HG03439 (cell line): ENCODE results near the gene ESPL1.

ENCODE experiments used
- ATAC-seq: cut with Tn5 transposase; IDR thresholded peaks from one replicate; pipeline ENCODE4 v1.9.1; 2021; ENCODE audit warnings: mild to moderate bottlenecking, moderate library complexity; ENCODE audit not compliant: unreplicated experiment

Gene ESPL1

DNA sequence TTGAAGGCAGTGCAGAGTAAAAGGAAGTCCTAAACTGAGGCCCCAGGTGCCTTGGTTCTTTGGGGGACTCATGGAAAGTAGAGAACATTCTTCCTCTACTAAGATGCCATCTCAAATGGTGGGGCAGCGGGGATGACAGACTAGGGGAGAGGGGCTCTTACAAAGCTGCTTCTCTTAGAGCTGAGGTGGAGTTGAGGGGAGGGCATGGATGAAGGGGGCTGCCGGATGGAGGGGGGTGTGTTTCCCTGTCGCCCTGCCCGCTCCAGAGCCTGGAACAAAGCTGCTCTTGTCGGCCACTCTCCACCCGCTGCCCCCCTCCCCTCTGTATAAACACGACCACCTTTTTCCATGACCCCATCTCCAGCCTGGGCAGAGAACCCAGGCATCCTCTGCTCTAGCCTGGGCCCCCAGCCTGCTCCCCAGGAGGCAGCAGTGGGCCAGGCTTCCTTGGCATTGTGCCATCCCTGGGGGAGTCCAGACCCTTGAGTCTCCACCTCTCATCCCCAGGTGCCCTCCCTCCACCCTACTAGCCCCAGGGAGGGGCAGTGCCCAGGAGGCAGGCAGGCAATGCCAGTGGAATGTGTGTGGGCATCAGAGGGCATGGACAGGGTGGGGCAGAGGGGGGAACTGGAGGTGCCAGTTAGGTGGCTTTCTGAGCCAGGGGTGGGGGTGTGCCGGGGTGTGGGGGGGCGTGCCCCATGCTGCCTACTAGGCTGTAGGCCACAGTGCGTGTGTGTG is 37.8 kb upstream of the ESPL1 start:
- no peak for ATAC-seq

DNA sequence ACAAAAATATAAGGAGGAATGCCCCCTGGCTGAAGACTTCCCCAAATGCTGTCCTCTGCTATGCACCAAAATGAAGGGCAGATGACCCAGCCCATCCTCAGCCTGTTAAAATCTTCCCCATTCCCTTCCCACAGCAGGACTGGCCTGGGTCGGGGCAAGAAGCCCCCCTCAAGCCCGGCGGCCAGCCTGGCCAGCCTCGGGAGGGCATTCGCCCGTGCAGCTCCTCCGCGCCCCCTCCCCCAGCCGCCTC is 36.5 kb upstream of the ESPL1 start:
- ATAC-seq = no peak

DNA sequence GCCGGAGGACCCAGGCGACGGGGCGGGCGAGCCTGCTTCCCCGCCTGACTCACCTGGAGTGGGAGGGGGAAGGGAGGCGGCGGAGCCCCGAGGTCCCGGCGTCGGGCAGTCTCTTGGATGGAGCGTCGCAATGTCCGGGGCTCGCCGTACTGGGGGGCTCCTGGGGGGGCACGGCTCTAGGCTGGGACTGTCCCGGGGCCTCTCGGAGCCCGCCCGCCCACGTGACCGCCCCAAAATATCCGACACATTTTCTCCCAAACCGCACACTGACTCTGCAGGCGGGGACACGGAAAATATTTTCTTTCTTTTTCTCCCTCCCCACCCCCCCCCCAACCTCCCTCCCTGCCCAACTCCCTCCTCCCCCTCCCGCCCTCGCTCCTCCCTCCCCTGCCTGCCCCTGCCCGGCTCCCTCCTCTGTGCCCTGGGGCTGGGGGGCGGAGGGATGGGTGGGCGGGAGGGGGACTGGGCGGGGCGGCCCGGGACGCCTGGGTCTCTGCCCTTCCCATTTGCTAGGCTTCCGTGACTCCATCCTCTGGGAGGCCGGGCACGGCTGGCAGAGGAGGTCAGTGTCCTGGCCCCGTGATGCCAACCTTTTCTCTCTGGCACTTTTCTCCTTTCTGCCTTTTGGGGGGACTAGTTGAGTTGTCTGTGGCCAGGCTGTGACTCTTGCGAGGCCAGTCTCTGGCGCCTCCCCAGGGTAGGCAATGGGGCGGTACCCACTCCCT is 36.0 kb upstream of the ESPL1 start, which contains the start of gene RARG:
Gene RARG, minus strand, starts transcription at position 289 of the 725 bp plus-strand sequence. CDS start 4,664 bp downstream, outside the sequence.
- no peak for ATAC-seq

DNA sequence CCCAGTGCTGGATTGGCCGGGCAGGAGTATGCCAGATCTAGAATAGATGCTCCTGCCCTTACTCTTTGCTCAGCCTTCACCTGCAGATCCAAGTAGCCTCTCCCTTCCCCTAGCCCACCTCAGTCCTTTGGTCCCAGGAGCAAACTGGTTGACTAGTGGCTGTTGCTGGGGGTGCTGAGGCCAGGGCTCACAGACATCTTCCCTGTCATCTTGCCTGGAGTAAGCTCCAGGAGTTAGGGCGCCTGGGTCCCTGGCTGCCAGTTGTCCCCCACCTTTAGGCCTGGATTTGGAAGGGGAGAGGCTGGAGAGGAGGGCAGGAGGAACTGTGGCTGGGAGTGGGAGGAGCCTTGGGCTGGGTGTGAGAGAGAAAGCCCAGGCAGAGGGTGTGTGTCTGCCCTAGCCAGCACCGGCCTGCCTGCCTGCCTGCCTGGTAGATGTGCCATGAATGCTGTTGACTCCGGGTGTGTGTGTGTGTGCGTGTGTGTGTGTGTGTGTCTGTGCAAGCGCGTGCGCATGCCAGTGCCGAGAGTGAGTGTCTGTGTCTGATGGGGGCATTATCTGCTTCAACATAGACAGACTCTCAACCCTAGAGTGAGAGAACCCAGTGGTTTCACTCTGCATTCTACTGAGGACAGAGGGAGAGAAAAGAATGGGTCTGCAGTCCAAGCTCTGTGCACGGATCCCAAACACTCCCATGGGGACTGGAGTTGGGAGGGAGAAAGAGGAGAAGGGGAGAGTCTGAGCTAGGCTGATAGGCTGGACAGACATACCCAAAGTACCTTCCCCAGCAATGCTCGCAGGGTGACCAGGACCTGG is 35.2 kb upstream of the ESPL1 start:
- ATAC-seq = no peak

DNA sequence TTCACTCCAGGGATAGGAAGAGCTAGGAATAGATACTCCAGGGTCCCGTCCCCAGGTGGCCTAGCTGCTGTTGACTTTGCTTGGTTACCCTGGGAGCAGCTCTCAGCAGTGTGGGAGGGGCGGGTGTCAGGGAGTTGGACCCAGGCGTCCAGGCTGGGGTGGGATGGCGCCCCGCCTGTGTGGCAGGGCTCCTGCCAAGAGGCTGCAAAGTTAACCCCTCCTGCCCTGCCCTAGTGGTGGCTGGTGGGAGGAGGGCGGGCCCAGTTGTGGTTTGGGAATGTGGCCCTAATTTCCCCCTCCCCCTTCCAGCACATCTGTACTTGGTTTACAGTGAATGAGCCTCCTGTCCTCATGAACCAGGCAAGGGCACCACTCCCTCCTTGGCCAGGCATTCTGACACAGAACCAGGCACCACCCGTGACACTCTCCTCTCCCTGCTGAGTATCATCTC is 34.4 kb upstream of the ESPL1 start:
- ATAC-seq = no peak

DNA sequence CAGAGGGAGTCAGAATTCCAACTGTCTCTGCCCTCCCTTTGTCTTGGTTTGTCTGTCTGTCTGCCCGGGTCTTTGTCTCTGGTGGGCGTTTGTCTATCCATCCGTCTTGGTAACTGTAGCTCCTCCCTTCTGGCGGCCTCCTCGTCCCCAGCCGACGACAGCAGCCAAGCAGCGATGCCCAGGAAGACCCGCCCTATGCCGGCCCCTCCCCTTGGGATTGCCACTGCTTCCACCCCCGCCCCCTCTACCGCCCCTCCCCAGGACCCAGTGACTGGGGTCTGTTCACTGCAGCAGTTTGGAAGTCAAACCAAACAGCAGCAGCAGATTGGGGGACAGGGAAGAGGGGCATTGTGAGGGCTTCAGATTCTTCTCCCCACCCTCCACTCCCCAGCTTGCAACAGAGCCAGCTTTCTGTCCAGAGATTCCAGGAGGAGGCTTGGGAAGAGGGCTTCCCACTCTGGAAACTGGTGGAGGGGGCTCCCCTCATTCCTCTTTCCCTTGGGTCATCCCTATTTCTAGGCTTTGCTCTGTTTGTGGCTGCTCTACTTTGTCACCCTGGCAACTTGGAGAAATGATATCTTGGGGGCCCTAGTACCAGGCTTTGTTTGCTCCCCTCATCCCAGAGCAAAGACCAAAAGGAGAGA is 33.7 kb upstream of the ESPL1 start:
- no peak for ATAC-seq

DNA sequence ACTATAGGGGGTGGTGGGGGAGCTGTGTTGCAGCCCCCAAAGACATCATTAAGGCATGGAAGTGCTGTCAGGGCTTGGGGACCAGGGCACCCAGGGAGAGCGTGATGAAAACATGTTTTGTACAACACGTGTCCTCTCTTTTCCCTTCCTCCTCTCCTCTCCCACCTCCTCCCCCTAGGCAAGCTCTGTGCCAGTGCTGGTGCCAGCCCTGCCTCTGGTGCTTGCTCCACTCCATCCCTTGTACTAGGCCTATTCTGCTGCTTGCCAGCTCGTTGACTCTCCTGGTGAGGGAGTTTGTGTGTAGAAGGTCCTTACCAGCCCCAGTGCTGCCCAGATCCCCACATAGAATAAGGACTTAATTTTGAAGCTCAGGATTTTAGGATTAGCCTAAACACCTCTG is 32.9 kb upstream of the ESPL1 start:
- no peak for ATAC-seq

DNA sequence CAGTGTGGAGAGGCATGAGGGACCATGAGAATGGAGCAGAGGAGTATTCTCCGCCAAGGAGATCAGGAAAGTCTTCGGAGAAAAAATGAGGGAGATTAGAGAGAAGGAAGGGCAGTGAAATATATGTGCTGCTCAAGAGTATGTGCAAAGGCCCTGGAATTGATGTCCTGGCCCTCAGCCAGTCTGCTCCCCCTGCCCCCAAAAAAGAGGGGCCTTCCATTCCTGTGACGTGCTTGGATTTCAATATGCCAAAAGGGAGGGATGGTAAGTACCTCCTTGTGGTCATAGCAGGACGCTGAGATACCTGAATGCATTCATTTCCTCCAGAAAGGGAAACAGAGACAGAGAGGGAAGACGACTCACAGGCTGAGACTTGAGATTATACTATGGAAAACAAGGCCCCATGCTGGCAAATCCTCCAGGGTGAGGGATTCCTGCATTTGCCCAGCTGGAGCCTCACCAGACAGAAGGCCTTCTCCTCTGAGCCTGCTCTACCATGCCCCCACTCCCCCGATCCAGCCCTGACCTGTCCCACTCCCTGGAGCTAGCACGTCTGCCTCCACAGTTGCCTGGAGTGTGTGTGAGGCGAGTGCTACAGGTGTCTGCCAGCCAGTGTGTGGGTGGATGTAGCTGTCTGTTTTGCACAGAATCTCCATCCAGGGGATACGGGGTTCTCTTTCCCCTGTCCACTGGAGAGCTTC is 32.2 kb upstream of the ESPL1 start:
- ATAC-seq = no peak

DNA sequence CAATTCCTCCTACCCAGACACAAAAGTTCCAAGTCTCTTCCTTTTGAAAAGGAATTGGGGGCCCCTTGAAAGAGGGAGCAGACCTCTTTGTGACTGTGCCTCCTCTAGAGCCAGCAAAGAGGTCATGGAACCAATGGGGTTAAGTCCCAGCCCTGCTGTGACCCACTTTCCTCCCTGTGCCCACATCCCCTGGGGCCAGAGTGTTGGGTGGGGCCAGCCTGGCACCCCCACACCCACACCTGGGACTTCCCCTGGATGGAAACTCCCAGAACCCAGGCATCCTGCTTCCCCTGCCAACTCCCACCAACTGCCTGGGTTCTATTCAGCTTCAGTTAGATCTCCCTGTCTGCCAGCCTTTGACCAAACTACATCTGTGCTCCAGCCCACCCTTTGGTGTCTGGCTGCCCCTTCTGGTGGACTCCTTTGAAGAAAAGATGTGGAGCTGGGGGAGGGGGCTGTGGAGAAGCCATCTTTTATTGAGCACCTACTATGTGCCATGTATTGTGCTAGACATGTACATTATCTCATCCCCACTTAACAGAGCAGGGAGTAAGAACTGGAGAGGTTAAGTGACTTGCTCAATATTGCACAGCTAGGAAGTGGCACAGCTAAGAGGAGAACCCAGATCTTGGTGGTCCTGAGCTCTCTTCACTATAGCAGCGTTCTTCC is 31.5 kb upstream of the ESPL1 start:
- ATAC-seq = no peak

DNA sequence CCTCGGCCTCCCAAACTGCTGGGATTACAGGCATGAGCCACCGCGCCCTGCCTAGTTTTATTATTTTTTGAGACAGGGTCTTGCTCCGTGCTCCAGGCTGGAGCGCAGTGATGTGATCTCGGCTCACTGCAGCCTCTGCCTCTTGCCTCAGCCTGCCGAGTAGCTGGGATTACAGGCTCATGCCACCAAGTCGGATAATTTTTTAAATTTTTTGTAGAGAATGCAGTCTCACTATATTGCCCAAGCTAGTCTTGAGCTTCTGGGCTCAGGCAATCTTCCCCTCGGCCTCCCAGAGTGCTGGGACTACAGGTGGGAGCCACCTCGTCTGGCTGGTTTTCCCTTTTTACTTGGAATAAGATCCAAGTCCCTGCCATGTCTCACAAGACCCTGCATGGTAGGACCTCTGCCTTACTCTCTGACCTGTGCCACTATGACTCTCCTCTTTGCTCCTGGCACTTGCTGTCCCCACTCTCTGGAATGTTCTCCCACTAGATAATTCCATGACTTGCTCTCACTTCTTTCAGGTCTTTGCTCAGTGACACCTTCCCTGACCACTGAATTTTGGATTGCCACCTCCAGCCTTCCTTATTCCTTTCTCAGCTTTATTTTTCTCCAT is 28.3 kb upstream of the ESPL1 start:
- ATAC-seq = no peak

DNA sequence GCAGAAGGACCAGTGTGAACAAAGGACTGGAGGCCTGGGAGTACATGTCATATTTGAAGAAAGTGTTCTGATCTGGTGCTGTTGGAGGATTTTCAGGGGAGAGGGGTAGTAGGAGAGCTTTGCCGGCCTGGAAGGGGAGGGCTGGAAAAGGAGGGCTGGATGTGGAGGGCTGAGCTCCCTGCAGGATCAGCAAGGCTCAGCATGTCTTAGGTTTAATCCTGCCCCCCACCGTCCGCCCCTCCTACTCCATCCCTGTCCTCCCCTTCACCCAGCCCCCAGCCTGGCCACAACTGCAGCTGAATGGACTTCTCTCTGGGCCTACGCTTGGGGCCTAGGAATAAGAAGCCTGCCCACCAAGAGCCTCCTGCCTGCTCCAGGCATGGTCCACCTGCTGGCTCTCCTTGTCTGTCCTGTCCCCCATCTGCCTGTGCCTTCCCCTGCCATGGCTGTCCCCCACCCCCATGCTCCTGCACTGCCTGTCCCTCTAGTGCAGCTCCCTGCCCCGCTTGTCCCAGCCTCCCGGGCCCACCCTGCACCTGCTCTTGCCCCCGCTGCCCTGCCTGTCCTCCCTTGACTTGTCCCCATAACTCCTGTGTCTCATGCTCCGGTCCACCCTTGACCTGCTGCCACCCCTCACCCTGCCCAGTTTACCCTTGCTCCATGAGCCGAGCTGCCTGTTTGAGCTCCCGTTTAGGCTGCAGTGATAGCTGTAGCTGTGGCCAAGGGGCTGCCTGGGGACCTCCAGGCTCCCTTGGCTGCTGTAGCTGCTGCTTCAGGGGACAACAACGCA is 26.3 kb upstream of the ESPL1 start:
- no peak for ATAC-seq

DNA sequence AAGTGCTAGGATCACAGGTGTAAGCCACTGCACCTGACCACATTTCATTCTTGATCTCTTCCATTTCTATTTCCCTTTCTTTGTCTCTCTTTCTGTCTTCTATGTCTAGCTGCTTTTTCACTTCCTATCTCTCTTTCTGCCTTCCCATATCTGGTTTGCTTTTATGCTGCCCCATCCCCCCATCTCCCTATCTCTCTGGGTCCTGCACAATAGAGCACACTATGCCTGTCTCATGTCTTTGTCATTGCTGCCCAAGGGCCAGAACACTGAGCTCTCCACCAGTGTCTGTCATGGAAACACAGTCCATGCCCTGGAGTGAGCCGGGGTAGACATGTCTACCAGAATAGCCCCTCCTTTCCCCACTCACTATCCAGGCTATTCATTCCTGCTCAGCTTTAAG is 23.8 kb upstream of the ESPL1 start:
- ATAC-seq = no peak

DNA sequence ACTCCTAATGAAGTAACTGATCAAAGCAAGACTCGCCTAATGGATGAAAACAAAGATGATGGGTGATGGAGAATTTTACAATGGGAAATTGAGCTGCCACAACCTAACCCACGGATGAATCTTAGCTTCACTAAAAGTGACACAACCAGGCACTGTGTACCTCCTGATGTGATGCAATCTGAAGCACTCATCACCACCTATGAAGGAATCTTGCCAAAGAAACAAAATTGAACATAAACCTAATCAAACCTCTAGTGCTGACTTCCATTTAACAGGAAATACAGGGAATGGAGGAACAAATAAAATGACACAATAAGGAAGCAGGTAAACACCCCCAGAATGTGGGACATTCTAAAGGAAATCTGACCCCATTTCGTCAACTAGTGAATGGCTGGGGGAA is 22.8 kb upstream of the ESPL1 start:
- no peak for ATAC-seq

DNA sequence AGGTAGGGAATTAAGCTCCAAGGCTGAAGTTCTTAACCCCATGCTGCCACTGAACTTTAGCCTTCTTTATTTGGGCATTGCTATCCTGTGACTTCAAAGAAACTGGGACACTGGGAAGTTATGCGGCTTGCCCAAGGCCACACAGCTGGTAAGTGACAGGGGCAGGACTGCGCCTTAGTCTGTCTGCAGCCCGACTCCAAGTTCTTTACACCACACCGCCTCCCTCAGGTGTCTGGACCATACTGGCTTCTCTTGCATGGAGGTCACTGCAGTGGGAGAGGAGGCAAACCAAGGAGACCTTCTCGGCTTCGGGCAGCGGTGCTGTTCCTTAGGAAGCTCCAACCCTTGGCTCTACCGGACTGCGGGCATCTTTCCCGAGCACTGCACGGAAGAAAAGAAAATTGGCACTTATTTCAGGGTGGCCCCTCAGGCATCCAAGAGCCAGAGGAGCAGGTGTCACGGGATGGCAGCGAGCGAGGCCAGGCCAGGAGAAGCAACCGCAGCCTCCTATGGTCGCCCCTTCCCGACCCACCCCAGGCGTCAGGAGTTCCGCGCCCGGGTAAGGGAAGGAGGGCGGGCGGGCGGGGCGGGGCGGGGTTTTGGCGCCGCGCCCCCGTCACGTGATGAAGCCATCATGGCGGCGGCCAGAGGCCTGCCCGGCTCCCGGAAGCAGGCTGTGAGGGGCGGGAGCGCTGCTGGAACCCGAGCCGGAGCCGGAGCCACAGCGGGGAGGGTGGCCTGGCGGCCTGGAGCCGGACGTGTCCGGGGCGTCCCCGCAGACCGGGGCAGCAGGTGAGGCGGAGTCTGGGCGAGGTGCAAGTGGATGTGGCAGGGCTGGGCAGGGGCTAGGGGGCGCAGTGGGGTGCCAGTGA is 16.4 kb upstream of the ESPL1 start:
- peak; percentile 77 for ATAC-seq

DNA sequence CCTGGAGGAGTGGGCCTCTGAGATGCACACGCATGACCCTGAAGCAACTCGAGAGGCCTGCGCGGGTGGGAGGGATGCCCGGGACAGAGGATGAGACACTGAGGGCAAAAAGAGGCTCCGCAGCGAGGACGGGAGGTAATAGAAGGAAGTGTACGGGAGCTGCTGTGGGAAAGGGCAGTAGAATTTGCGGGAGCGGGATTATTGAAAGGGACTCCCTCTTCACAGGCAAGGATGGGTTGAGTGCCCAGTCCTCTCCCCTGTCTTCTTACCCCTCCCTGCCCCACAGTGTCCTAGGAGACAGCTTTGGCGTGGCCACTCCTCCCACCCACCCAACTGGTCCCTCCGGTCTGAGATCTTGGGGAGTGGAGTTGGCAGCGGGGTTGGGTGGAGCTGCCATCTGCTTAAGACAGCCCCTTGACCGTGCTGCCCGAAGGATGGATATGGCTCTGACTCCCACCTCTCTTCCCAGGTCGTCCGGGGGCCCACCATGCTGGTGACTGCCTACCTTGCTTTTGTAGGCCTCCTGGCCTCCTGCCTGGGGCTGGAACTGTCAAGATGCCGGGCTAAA is 15.7 kb upstream of the ESPL1 start:
- no peak for ATAC-seq

DNA sequence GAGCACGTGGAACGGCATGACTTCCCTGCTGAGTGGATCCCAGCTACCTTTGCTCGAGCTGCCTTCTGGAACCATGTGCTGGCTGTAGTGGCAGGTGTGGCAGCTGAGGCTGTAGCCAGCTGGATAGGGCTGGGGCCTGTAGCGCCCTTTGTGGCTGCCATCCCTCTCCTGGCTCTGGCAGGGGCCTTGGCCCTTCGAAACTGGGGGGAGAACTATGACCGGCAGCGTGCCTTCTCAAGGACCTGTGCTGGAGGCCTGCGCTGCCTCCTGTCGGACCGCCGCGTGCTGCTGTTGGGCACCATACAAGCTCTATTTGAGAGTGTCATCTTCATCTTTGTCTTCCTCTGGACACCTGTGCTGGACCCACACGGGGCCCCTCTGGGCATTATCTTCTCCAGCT is 14.8 kb upstream of the ESPL1 start:
- ATAC-seq = no peak

DNA sequence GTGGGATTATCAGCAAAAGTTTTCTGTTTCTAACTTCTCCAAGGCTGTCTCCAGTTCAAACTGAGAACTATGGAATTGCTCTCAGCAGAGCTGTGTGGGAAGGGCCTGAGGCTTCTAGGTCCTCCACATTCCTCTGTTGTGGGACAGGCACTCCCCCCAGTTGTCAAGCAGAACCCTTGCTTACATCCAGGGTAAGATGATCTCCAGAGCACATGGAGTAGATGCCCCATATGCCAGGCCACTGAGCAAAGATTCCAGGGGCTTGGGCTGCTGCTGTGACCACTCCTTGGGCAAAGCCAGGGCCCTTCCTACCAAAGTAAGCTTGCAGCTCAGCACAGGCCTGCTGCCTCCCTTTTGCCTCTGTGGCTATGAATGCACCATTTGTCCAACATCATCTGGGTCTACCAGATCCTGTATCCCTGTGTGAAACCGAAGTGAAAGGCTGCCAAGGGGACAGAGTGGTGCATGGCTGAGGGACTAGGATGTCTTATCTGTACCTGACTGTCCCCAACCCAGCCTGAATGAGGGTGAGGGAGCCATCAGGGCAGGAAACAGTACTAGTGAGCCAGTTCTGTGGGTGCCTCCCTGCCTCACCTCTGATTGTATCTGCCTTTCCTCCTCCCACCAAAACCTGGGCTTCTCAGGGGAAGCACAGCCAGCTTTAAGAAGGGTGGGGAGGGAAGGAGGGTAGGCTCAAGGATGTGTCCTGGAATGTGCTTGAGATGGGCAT is 13.1 kb upstream of the ESPL1 start:
- no peak for ATAC-seq
